Measurements from ENCODE around the gene ZNF784.

DNA sequence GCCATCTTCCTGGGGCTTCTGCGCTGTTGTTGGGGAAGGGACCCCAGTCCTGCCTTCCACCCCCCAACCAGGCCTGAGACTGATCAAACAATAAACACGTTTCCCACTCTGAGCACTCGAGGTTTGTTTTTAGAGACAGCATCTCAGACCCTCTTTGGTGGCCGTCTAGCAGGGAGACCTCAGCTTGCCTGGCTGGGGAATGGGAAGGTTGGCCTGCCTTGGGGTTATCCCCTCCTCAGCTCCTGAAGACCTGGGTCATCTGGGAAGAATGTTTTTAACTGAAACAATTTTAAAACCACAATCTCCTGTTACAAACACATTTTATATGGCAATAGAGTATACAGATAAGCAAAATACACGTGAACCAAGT is 21.1 kb upstream of the ZNF784 start:
- TF ChIP-seq, protein P1, sequence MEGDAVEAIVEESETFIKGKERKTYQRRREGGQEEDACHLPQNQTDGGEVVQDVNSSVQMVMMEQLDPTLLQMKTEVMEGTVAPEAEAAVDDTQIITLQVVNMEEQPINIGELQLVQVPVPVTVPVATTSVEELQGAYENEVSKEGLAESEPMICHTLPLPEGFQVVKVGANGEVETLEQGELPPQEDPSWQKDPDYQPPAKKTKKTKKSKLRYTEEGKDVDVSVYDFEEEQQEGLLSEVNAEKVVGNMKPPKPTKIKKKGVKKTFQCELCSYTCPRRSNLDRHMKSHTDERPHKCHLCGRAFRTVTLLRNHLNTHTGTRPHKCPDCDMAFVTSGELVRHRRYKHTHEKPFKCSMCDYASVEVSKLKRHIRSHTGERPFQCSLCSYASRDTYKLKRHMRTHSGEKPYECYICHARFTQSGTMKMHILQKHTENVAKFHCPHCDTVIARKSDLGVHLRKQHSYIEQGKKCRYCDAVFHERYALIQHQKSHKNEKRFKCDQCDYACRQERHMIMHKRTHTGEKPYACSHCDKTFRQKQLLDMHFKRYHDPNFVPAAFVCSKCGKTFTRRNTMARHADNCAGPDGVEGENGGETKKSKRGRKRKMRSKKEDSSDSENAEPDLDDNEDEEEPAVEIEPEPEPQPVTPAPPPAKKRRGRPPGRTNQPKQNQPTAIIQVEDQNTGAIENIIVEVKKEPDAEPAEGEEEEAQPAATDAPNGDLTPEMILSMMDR (IDR thresholded peaks at IDR 0.05; ENCODE audit: borderline replicate concordance, extremely low read depth, low read length, poor library complexity, severe bottlenecking), result no peak
- no peak for TF ChIP-seq EZH2 (IDR thresholded peaks at IDR 0.05; ENCODE audit: borderline replicate concordance, low read depth, low read length, severe bottlenecking)
